Measurements from ENCODE around the gene MTNR1A.

- TF ChIP-seq POLR2A (IDR thresholded peaks at IDR 0.05) (no peak), CTCF (IDR thresholded peaks at IDR 0.05) (no peak)
Observed at GRCh38 chr4:186541801-186542200, 13.6 kb downstream of the MTNR1A start.

All from thyroid gland (tissue), 4 donors.